8988T (cell line): Measurements from ENCODE around the gene AGPAT1.
A peak's percentile ranks its signal among the peaks of the same experiment; 100 is the strongest.
"Not testable (repeated sequence)": the region's sequence is repeated elsewhere in the genome, so short reads cannot be mapped to it uniquely, and the experiment has no call there.

Experiments
- DNase-seq: peaks from one replicate; pipeline ENCODE4 v3.0.0; 2011

The AGPAT1 gene, protein sequence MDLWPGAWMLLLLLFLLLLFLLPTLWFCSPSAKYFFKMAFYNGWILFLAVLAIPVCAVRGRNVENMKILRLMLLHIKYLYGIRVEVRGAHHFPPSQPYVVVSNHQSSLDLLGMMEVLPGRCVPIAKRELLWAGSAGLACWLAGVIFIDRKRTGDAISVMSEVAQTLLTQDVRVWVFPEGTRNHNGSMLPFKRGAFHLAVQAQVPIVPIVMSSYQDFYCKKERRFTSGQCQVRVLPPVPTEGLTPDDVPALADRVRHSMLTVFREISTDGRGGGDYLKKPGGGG

DNA sequence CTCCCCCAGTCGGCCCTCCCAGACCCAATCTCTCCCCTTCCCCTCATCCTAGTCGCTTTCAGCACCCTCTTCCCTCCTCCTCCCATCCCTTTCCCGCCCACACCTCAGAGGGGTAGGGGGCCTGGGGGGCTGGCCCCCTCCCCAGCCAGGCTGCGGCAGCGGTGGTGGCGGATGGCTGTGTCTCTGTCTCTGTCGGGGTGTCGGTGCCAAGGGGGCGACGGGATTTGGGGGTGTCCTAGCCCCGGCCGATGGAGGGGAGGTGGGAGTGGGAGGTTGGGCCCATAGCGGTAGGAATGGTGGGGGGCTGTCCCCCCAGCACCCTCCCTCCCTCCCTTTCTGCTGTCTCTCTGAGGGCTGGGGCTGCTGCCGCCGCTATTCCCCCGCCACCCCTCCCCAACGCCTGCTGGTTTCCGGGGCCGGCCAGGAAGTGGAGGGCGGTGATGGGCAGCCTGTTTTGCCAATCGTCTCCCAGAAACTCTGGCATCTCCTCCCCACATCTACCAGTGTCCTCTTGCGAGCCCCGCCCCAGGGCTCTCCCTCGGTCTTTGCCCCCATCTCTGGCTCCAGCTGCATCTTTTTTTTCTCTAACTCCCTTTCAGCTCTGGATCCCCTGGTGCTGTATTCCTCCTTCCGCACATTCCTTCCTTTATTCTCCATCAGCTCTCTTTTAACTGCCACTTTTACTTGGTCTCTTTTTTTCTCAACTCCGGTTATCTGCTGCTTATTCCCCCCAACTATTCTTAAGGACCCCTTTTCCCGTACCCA is at the start of gene AGPAT1:
TSS of gene AGPAT1 (minus strand) at position 374 of the 765 bp plus-strand sequence. CDS start 4,588 bp downstream, outside the sequence.
- DNase-seq, result peak; percentile 85

- DNase-seq, result no peak
These were observed 48.8 kb upstream of the AGPAT1 start for GRCh38 chr6:32224696-32225095.

DNA sequence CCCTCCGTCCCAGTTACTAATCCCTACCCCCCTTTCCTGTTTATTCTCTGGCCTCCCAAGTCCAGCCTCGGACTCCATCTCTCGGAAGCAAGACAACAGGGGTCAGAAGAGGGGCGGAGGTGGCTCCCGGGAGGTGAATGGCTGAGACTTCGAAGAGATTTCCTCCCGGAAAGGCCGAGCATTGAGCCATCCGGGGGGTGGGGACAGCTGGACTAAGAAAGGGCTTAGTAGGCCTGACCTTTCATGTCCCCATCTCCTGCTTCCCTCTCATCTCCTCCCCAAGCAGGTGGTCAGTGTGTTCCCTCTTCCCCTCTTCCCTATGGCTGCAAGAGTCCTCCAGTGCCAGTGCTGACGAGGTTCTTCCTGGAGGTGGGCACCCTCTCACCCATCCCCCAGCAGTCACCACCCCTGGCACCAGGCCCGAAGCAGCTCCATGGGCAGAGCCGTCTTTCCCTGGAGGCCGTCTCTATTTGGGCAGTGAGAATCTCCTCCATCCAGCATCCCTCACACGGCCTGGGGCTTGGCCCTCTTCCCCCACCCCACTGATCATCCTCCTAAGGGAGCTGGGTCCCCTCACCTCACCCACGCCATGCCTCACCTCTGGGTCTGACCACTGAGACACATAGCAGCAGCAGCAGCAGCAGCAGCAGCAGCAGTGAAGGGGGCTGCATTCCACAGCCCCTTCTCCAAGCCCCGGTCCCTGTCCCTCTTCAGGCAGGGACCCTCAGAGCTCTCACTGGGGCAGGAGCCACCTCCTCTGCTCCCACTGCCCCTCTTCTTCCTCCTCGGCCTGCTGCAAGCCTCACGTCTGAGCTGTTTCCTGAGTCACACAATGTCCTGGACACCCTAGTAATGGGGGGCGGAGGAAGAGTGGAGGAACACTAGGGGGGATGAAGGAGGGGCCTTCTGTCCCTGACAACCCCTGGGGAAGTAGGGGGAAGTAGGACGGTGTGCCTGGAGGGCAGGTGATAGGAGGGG is 47.7 kb upstream of the AGPAT1 start, which contains the start of gene NOTCH4:
TSS of gene NOTCH4 (minus strand) at position 810 of the 978 bp plus-strand sequence. CDS start at position 671, 139 bp downstream.
- DNase-seq, result no peak

GRCh38 chr6:32222333-32223230 is 46.7 kb upstream of the AGPAT1 start:
- DNase-seq, result no peak

- DNase-seq, result no peak
These were observed 44.1 kb upstream of the AGPAT1 start for GRCh38 chr6:32220021-32220420.

GRCh38 chr6:32218167-32218566 is 42.3 kb upstream of the AGPAT1 start:
- DNase-seq, result no peak

DNA sequence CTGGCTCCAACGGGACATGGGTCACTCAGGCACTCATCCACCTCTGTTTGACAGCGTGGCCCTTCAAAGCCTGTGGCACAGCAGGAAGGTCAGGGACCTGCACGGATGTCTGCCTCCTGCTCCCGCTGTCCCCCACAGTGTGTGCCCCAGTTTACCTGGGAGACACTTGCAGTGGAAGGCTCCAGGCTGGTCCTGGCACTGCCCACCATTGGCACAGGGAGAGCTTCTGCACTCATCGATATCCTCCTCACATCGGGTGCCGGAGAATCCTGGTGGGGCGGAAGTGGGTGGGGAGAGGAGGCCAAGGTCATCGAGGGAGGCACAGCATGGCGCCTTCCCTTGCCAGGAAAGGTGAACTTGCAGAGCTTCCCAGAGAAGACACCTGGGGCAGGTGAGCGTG is 41.1 kb upstream of the AGPAT1 start:
- DNase-seq, result no peak

DNA sequence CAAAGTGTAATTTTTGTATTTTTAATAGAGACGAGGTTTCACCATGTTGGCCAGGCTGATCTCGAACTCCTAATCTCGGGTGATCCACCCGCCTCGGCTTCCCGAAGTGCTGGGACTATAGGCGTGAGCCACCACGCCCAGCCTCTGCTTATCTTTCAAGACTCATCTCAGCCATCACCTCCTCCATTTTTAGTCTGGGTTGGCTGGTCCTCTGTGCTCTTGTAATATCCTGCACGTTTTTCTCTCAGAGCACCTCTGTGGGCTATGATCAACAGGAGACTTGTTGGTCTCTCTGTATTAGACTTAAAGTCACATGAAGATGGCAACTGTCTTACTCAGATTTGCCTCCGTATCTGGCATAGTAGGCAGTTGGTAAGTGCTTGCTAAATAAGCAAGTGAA is 40.4 kb upstream of the AGPAT1 start:
- no peak for DNase-seq

DNA sequence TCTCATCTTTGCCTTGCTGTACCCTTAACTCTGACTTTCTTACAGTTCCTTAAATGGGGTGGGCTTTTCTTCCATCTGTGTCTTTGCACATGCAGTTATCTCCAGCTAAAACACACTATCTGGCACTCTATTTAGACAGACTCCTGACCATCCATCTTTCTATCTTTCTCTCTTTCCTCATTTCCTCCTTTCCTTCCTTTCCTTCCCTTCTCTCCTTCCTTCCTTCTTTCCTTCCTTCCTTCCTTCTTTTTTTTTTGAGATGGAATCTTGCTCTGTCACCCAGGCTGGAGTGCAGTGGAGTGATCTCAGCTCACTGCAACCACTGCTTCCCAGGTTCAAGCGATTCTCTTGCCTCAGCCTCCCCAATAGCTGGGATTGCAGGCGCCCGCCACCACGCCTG is 39.7 kb upstream of the AGPAT1 start:
- no peak for DNase-seq

- DNase-seq, result no peak
These were observed 38.2 kb upstream of the AGPAT1 start for GRCh38 chr6:32214126-32214525.

GRCh38 chr6:32213649-32214048 is 37.8 kb upstream of the AGPAT1 start:
- DNase-seq, result no peak

DNA sequence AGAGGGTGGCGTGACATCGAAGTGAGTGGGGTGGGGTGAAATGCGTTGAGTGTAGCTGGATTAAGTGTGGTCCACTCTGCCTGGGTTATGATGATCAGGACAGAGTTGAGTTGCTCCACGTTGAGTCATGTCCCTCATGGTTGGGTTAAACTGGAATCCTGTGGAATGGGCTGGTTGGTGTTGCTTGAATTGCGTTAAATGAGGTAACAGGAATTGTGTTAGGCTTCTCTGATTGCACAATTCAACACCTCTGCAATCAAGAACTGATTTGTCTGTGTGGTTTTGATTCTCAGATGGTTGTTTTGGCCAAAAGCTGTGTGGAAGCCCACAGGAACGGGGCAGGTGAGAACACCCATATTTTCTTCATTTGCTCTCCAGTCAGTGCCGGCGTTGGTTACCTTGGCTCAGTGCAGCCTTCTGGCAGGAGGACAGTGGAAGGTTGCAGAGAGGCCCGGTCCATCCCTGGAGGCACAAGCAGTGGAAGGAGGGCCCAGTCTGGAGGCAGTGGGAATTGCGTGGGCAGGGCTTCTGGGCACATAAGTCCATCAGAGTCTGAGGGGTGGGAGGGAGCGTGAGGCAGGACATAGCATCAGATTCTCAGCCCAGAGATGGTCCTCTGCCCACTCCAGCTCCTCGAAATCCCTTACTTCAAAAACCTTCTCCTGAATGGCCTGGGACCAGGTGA is 36.3 kb upstream of the AGPAT1 start:
- no peak for DNase-seq

DNA sequence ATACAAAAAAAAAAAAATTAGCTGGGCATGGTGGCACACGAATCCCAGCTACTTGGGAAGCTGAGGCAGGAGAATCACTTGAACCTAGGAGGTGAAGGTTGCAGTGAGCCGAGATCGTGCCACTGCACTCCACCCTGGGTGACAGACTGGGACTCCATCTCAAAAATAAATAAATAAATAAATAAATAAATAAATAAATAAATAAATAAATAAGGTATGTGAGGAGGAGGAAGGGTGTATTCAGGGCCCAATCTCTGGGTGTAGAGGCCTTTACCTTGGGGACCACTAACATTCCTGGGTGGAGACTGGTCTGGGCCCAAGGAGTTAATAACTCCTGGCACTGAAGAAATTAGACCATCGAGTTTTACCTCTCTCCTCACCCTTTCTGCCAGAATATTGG is 35.5 kb upstream of the AGPAT1 start:
- DNase-seq, result not testable (repeated sequence)

DNA sequence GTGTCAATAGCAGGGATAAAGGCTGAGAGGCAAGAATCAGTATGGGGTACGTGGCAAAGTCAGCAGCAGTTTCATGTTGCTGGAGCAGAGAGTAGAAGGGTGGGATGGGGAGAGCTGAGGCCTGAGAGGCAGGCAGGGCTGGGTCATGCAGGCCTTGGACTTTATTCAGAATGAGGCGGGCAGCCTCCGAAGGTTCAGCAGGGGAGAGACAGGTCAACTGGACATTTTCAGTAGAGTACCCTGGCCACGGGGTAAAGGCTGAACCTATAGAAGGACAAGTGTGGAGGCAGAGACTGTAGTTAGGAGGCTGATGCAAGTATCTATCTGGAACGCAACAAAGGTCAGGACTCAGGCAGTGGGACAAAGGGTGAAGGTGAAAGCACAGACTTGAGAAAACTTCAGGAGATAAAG is 34.3 kb upstream of the AGPAT1 start:
- DNase-seq, result no peak

DNA sequence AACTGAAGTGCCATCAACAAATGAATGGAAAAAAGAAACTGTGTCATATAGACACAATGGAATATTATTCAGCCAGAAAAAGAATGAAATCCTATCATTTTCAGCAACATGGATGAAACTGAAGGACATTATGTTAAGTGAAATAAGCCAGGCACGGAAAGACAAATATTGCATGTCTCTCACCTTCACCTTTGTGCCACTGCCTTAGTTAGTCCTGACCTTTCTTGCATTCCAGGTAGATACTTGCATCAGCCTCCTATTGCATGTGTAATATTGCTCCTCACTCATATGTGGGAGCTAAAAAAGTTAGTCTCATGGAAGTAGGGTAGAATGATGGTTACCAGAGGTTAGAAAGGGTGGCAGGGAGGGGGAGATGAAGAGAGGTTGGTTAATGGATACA is 33.1 kb upstream of the AGPAT1 start:
- DNase-seq, result no peak

GRCh38 chr6:32204268-32204715 is 28.4 kb upstream of the AGPAT1 start:
- DNase-seq, result no peak

GRCh38 chr6:32203426-32204267 is 27.8 kb upstream of the AGPAT1 start:
- DNase-seq, result no peak

GRCh38 chr6:32202186-32202585 is 26.3 kb upstream of the AGPAT1 start:
- no peak for DNase-seq

GRCh38 chr6:32200711-32201475 is 25.0 kb upstream of the AGPAT1 start:
- DNase-seq, result no peak

GRCh38 chr6:32198866-32199265 is 23.0 kb upstream of the AGPAT1 start:
- no peak for DNase-seq
